ENCODE measurements around the gene SPINK2.
A peak's percentile ranks its signal among the peaks of the same experiment; 100 is the strongest.

The SPINK2 gene

GRCh38 chr4:56799824-56800756, 21.4 kb downstream of the SPINK2 start:
- peak; percentile 66 for DNase-seq (ENCODE audit: low read depth)

- no peak for DNase-seq (ENCODE audit: low read depth)
Observed at GRCh38 chr4:56799161-56799759, 22.2 kb downstream of the SPINK2 start.

- no peak for DNase-seq (ENCODE audit: low read depth)
Observed at GRCh38 chr4:56796211-56796610, 25.3 kb downstream of the SPINK2 start.

GRCh38 chr4:56791316-56791715, 30.2 kb downstream of the SPINK2 start:
- DNase-seq (ENCODE audit: low read depth): no peak

GRCh38 chr4:56790691-56791091, 30.8 kb downstream of the SPINK2 start:
- DNase-seq (ENCODE audit: low read depth): no peak

DNA sequence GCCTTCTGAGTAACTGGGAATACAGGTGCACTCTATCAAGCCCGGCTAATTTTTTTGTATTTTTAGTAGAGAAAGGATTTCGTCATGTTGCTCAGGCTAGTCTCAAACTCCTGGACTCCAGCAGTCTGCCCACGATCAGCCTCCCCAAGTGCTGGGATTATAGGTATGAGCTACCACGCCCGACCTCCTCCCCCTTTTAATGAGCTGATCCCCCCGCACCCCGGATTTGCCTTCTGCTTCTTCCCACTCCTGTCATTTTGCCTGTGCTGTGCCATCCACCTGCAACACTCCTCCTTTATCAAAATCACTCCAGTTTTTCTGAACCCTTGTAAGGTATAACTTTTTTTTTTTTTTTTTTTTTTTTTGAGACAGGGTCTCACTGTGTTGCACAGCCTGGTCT, 33.4 kb downstream of the SPINK2 start:
- no peak for DNase-seq (ENCODE audit: low read depth)

- no peak for DNase-seq (ENCODE audit: low read depth)
Observed at GRCh38 chr4:56787380-56787779, 34.1 kb downstream of the SPINK2 start.

GRCh38 chr4:56786955-56787354, 34.5 kb downstream of the SPINK2 start:
- DNase-seq (ENCODE audit: low read depth): peak; percentile 75

GRCh38 chr4:56783986-56784385, 37.5 kb downstream of the SPINK2 start:
- DNase-seq (ENCODE audit: low read depth): no peak

DNA sequence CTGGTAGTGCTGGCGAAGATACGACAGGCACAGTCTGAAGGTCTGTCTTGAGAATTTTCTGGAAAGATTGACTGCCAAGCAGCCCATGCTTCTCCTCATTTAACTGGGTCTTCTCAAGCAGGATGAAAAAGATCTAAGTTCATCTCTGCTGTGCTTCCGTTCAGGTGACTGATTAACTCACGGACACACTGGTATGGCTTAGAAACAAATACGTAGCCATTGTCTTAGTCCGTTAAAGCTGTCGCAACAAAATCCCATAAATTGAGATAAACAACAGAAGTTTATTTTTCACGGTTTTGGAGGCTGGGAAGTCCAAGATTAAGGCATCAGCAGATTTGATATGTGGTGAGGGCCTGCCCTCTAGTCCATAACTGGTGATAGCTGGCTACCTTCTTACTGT, 39.5 kb downstream of the SPINK2 start:
- DNase-seq (ENCODE audit: low read depth): no peak

- DNase-seq (ENCODE audit: low read depth): no peak
Observed at GRCh38 chr4:56773346-56773745, 48.2 kb downstream of the SPINK2 start.

GRCh38 chr4:56772134-56772533, 49.4 kb downstream of the SPINK2 start:
- DNase-seq (ENCODE audit: low read depth): no peak

- DNase-seq (ENCODE audit: low read depth): no peak
Observed at GRCh38 chr4:56768763-56769162, 52.7 kb downstream of the SPINK2 start.

- no peak for DNase-seq (ENCODE audit: low read depth)
Observed at GRCh38 chr4:56768316-56768715, 53.2 kb downstream of the SPINK2 start.

GRCh38 chr4:56767567-56767966, 53.9 kb downstream of the SPINK2 start:
- DNase-seq (ENCODE audit: low read depth): no peak

GRCh38 chr4:56764775-56765174, 56.7 kb downstream of the SPINK2 start:
- DNase-seq (ENCODE audit: low read depth): no peak

DNA sequence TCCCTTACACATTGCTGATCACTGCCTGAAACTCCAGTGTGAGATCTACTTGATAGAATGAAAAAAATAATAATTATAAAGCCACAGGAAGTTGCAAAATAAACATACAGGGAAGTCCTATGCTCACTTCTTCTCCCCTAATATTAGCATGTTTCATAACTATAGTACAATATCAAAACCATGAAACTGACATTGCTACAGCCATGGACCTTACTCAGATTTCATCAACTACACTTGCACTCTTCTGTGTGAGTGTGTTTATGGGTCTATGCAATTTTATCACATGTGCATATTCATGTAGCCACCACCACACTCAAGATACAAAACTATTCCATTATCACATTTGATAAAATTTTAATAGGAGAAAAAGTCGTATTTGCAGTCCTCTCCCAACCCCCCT, 57.3 kb downstream of the SPINK2 start:
- no peak for DNase-seq (ENCODE audit: low read depth)

GRCh38 chr4:56762484-56763250, 58.8 kb downstream of the SPINK2 start:
- DNase-seq (ENCODE audit: low read depth): no peak

DNA sequence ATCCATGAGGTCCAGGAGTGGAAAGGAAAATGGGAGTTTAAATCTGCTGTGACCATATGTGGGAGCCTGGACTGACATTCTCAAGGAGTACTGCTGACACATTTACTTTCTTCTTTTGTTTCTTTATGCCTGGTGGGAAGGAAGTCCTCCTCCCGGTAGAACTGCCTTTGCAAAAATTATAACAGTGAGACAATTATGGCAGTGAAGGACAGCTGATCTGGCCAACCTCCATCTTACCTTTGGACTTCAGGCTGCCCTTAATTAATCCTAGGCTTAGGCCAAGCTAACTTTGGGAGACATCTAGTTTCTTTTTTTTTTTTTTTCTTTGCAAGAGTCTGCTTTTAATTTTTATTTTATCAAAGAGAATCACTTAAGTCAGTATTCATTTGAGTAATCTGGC, 61.3 kb downstream of the SPINK2 start:
- DNase-seq (ENCODE audit: low read depth): no peak

Data from non-pigmented ciliary epithelial cell (primary cell).